HT1080 (cell line): Measurements from ENCODE around the gene CACUL1. TPM values are rescaled to one million over a fixed set of nuclear protein-coding genes. Genes with fewer than 3 reads are reported as not detected.
"Not testable (repeated sequence)": the region's sequence is repeated elsewhere in the genome, so short reads cannot be mapped to it uniquely, and the experiment has no call there.

Experiments
- DNase-seq: peaks from one replicate; pipeline ENCODE4 v3.0.0-alpha.2; 2015; ENCODE audit warnings: low read depth
- total RNA-seq: library from RNA; depleted of rRNA; stranded (reverse); fragments of >200 nt; shearing (Covaris generic); gene quantifications from 2 replicates; pipeline ENCODE4 v1.2.3, GENCODE V29; 2014; rRNA removed

Gene CACUL1
- total RNA-seq, 1 experiment from 2014 or later = 32.8 TPM

- DNase-seq = not testable (repeated sequence)
These were observed 109.5 kb downstream of the CACUL1 start for GRCh38 chr10:118645294-118645693.

GRCh38 chr10:118642228-118642627 is 112.5 kb downstream of the CACUL1 start:
- DNase-seq = no peak

- no peak for DNase-seq
These were observed 116.1 kb downstream of the CACUL1 start for GRCh38 chr10:118638680-118639079.

- DNase-seq = no peak
These were observed 118.9 kb downstream of the CACUL1 start for GRCh38 chr10:118635674-118636402.

- no peak for DNase-seq
These were observed 121.0 kb downstream of the CACUL1 start for GRCh38 chr10:118633786-118634185.

- DNase-seq = no peak
These were observed 125.6 kb downstream of the CACUL1 start for GRCh38 chr10:118629211-118629610.

GRCh38 chr10:118628397-118628796 is 126.4 kb downstream of the CACUL1 start:
- DNase-seq = no peak

GRCh38 chr10:118626953-118627352 is 127.8 kb downstream of the CACUL1 start:
- DNase-seq = no peak

Other genes starting within 250 kb of the CACUL1 start
- gene PRLHR, start 159.3 kb downstream of the CACUL1 start, total RNA-seq = not detected in 2 replicates